NCI-H2196 treated with DMSO at 0.1 percent for 48 hours (cell line): Measurements from ENCODE around the gene WDR35.

Source experiments
- DNase-seq: peaks from one replicate; lab custom pipeline; 2025; ENCODE audit not compliant: unreplicated experiment; lab: John Stamatoyannopoulos, UW

WDR35 gene

DNA sequence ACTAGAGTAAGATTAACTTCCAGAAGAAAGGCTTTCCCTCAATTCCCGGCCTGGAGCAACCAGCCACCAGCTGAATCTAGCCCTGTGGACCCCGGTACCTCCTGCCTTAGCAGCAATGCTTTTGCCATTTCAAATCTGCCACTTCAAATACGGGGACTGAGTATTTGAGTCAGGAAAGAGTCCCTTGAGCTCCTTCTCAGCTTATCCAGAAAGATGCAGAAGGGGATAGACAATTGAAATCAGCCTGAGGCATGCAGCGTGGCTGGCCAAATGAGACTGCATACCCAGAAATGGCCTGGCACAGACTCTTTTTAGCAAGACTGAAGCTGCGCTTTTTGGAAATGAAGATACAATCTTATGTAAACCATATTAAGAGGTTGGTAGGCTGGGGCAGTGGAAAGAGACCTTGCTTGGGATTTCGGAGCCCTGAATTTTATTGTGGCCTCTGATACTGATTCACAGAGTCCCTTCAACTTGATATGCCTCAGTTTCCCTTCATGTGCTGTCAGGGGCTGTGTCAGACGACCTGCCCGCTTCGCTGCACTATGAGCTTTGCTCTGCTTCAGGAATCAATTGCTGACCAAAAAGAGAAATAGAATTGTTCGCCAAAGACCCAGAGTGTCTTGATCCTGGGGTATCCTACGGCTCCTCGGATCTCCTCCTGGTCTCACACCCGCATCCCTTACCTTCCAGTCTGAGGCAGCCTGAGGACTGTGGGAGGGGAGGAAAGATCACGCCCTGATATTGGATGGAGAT is 21.5 kb upstream of the WDR35 start:
- DNase-seq = no peak

DNA sequence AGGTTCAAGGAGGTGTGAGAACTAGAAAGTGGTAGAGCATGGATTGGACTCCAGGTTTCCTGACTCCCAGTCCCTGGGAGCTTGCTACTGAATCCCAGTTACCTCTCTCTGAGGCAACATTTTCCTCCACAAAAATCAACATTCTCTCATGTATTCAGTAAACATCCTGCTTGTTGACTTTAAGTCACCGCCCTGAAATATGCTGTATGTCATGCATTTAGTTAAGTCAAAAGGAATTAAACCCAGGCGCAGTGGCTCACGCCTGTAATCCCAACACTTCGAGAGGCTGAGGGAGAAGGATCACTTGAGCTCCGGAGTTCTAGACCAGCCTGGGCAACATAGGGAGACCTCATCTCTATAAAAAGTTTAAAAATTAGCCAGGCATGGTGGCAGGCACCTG is 18.8 kb upstream of the WDR35 start:
- no peak for DNase-seq

DNA sequence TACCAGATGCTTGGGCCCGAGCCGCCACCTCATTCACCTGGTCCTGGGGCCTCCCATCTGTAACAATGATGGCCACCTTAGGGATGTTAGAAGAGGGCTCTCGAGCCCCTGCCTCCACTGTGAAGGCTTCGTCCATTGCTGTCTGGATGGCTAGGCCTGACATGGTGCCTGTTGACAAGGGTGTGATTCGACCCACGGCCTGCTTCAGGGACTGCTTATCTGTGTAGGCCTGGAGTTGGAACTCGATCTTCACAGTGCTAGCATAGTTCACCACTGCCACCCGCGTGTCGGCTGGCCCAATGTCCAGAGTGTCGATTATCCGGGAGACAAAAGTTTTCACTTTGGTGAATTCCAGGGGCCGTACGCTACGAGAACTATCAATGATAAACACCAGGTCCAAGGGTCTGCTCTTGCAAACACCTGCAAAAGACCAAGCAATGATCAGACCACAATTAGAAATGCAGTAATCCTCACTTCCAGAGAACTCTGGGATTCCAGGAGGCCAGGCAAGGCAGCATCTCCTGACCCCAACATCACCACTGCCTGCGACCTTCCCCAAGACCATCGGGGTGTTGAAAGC is 16.1 kb upstream of the WDR35 start:
- DNase-seq = no peak

- no peak for DNase-seq
Measured at GRCh38 chr2:20005067-20005627, 15.2 kb upstream of the WDR35 start.

- DNase-seq = no peak
Measured at GRCh38 chr2:20001361-20001863, 11.5 kb upstream of the WDR35 start.

DNA sequence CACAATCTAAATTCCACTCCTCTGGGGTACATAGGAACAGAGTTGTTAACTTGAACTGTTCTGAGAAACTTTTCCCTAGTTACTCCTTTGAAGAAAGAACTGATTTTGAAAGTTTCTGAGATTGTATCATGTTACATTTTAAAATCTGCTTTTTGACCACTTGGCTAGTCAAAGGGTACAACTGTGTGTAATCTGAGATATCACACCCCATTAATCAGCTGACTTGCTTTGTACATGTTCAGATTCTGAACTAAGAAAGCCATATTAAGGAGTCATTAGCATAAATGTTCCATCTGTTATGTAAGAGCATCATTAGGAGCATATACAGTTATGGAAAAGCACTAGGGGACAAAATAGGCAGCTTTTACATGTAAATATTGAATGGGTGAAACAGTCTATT is 3.8 kb upstream of the WDR35 start:
- DNase-seq = no peak

DNA sequence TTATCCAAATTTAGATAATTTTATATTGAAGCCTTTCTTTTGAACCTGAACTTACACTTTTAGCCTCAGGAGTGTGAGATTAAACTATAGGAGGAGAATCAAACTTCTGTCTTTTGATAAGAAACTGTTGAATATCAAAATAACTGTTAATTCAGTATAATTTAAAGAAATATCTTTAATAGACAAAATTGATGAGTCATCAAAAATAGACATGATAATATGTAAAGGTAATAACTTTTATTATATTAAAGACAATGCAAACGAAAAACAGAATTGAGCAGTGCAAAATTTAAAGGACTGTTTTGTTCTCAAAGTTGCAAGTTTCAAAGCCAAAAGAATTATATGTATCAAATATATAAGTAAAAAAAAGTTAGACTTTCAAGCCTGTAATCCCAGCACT is 2.0 kb upstream of the WDR35 start:
- no peak for DNase-seq

- DNase-seq = no peak
Measured at GRCh38 chr2:19990416-19990728, 467 bp upstream of the WDR35 start.

DNA sequence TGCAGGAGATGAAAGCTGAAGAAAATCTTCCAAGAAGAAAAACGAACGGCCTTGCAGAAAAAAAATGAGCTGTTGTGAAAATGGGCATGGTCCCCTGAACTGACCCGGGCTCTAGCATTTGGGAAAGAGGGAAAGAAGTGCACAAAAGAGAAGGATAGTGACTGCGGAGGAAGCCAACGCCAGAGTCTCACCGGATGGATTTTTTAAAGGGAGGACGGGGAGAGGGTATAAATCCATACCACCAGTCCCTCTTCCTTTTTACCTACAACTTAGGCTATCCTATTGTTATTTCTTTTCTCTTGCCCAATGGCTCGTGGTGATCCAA is 601 bp downstream of the WDR35 start:
- DNase-seq = no peak

DNA sequence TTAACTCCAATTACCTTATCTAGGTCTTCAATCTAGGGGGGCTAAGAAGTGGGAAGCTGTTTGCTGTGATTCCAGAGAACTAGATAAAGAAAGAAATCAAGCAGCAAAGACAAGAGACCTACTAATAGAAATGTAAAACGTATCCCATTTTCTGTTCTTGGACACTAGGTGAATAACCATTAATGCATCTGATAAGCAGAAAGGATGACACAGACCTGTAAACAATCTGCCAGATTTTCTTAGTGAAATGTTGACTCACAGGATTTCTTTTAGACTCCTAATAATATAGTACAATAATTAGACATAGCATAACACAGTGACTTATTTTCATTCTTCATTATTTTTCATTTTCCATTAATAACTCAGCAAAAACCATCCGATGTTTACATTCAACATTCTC is 1.3 kb downstream of the WDR35 start:
- no peak for DNase-seq

DNA sequence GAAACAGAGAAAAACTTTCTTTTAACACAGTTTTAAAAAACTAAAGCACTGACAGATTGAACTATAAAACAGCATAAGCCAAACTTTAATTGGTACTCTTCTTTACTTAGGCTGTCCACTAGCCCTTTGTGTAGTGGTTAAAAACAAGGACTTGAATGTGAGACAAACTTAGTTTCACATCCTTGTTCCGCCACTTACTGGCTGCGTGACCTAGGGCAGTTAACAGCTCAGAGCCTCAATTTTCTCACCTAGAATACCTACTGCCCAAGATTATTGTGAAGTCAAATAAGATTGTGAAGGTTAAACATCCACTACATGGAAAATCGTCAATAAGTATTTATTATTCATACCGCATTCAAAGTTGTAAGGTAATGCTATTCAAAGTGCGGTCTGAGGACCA is 2.0 kb downstream of the WDR35 start:
- no peak for DNase-seq

- DNase-seq = no peak
Measured at GRCh38 chr2:19982268-19982667, 7.6 kb downstream of the WDR35 start.

DNA sequence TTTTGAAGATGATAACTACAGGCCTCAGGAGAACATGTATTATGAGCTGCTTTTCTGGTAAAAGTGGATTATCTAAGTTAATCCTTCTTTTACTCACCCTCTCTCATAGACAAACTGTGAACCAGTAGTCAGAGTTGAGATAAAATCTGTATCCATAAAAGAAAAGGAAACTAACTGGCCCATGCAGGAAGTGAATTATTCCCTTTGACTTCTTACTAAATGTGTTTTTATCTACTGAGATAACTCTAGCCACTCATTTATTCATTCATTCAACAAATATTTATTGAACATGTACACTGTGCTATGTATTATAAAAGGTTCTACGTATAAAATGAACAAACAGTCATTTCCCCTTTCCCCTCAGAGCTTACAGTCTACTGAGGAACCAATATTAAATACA is 10.0 kb downstream of the WDR35 start:
- DNase-seq = no peak

- no peak for DNase-seq
Measured at GRCh38 chr2:19973466-19973865, 16.4 kb downstream of the WDR35 start.

DNA sequence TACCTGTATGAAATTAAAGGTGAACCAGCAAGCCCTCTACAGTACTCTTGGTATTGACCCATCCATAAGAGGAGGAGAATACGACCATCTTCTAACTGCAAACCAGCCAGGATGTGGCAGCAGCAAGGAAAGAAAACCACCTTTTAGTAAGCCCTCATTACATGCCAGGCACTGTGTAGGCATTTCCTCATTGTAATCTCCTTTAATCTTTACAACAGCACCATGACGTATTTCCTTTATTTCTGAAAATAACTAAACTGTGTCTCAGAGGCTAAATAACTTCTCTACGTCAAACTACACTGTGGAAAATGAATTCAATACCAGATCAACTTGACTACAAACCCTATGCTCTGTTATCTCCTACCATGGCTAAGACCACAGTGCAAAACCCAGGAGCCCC is 18.2 kb downstream of the WDR35 start:
- DNase-seq = no peak

DNA sequence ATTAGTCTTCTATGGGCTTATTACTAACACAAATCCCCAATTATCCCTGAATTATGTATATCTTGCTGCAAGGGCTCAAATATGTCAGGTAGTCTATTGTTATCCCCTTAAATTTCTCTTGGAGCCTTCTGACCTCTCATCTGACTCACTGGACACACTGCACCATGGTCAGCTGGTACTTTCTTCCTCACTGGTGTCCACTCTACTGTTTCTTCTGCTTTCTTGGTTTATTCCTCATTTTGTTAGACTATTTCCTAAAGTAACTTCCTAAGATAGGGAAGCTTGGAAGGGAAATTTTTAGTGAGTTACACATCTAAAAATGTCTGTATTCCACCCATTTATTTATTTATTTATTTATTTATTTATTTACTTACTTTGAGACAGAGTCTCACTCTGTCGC is 26.5 kb downstream of the WDR35 start:
- DNase-seq = no peak

GRCh38 chr2:19955544-19956422 is 34.1 kb downstream of the WDR35 start:
- DNase-seq = peak; percentile 31

GRCh38 chr2:19949071-19949470 is 40.8 kb downstream of the WDR35 start:
- no peak for DNase-seq

DNA sequence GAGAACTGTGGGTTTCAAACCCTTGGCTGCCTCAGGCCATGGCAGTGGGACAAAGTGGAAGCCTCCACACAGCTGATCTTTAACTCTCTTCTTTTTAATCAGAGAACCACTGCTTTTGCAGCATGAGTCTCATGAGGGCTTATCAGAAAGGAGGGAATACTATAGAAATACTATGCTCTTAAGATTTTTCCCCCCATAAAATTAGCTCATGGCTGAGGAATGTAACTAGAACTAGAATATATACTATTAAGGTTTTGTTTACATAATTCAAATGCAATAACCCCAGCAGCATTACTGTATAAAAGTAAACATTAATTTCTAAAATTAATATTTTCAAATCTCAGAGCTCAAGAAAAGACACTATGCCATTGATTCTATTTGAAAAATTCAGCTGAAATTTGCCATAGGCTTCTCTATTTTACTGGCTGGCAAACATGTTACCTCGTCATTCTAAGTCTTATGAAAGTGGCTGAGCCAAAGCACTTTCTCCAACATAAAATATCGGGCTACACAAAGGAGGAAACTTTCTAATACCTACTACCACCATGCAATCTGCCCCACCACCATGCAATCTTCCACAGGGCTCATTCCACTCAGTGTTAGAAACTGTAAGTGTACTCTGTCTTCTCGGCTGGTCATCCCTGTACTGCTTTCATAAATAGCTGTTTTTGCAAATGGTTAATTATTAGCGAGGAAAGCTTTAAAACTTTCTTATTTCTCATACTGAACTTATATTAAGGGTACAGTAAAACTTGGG is 42.5 kb downstream of the WDR35 start:
- no peak for DNase-seq

- DNase-seq = no peak
Measured at GRCh38 chr2:19944205-19944845, 45.6 kb downstream of the WDR35 start.

GRCh38 chr2:19943189-19943588 is 46.7 kb downstream of the WDR35 start:
- DNase-seq = no peak
